SK-N-SH treated with all-trans-retinoic acid at 6 μM for 48 hours (cell line): ENCODE data around the gene ZNF398.

Experiments used
- ATAC-seq: fragments of 200-7000 bp; cut with Tn5 transposase; 3 replicates; pipeline ENCODE4 v1.9.1; 2020; ENCODE audit warnings: mild to moderate bottlenecking, moderate library complexity
- BACH2 ChIP-seq: fragments of 250-450 bp; sonication (Bioruptor Pico); IDR thresholded peaks from 2 replicates; pipeline ENCODE4 v1.9.0; 2021; ENCODE audit warnings: mild to moderate bottlenecking, borderline replicate concordance
- ESRRG ChIP-seq: fragments of 250-450 bp; sonication (Bioruptor Pico); IDR thresholded peaks from 2 replicates; pipeline ENCODE4 v1.6.1; 2021; ENCODE audit warnings: mild to moderate bottlenecking
- ISL1 ChIP-seq: fragments of 250-450 bp; sonication (Bioruptor Pico); IDR thresholded peaks from 2 replicates; pipeline ENCODE4 v2.1.2; 2022; ENCODE audit warnings: mild to moderate bottlenecking, moderate library complexity
- OSR1 ChIP-seq: fragments of 250-450 bp; sonication (Bioruptor Pico); IDR thresholded peaks from 2 replicates; pipeline ENCODE4 v1.8.0; 2022; ENCODE audit warnings: moderate library complexity, mild to moderate bottlenecking, inconsistent platforms
- PPARA ChIP-seq: fragments of 250-450 bp; sonication (Bioruptor Pico); IDR thresholded peaks from 2 replicates; pipeline ENCODE4 v1.5.0; 2020; ENCODE audit warnings: mild to moderate bottlenecking, borderline replicate concordance
- SNAI2 ChIP-seq: fragments of 250-450 bp; sonication (Bioruptor Pico); IDR thresholded peaks from 2 replicates; pipeline ENCODE4 v1.5.0; 2020; ENCODE audit warnings: mild to moderate bottlenecking, moderate library complexity
- TCF4 ChIP-seq: fragments of 250-450 bp; sonication (Bioruptor Pico); IDR thresholded peaks from 2 replicates; pipeline ENCODE4 v1.8.0; 2021; ENCODE audit warnings: mild to moderate bottlenecking, moderate library complexity, borderline replicate concordance
- TOX ChIP-seq: fragments of 250-450 bp; sonication (Bioruptor Pico); IDR thresholded peaks from 2 replicates; pipeline ENCODE4 v1.8.0; 2021; ENCODE audit warnings: mild to moderate bottlenecking, moderate library complexity, borderline replicate concordance
- ZC3H10 ChIP-seq: fragments of 250-450 bp; sonication (Bioruptor Pico); IDR thresholded peaks from 2 replicates; pipeline ENCODE4 v1.5.1; 2021; ENCODE audit warnings: mild to moderate bottlenecking, moderate library complexity
- ZFP3 ChIP-seq: fragments of 250-450 bp; sonication (Bioruptor Pico); IDR thresholded peaks from 2 replicates; pipeline ENCODE4 v1.5.0; 2020; ENCODE audit warnings: mild to moderate bottlenecking, moderate library complexity
- ZNF70 ChIP-seq: fragments of 450-650 bp; formaldehyde crosslinking; IDR thresholded peaks from 2 replicates; pipeline ENCODE4 v1.5.0; 2020; ENCODE audit warnings: mild to moderate bottlenecking, moderate library complexity
- ZNF8 ChIP-seq: fragments of 450-650 bp; formaldehyde crosslinking; IDR thresholded peaks from 2 replicates; pipeline ENCODE4 v1.5.0; 2020; ENCODE audit warnings: mild to moderate bottlenecking, moderate library complexity
- TF ChIP-seq, protein P1 (sequence below): fragments of 250-450 bp; sonication (Bioruptor Pico); IDR thresholded peaks from 2 replicates; pipeline ENCODE4 v1.8.0; 2020; ENCODE audit warnings: mild to moderate bottlenecking, moderate library complexity, borderline replicate concordance
- TF ChIP-seq, protein P2 (sequence below): fragments of 250-450 bp; sonication (Bioruptor Pico); IDR thresholded peaks from 2 replicates; pipeline ENCODE4 v1.5.0; 2020; ENCODE audit warnings: mild to moderate bottlenecking, moderate library complexity
- TF ChIP-seq, protein P3 (sequence below): fragments of 250-450 bp; sonication (Bioruptor Pico); IDR thresholded peaks from 2 replicates; pipeline ENCODE4 v1.5.1; 2020; ENCODE audit warnings: low read depth, mild to moderate bottlenecking, moderate library complexity
- TF ChIP-seq, protein P4 (sequence below): fragments of 250-450 bp; sonication (Bioruptor Pico); IDR thresholded peaks from 2 replicates; pipeline ENCODE4 v1.5.1; 2021; ENCODE audit warnings: mild to moderate bottlenecking, moderate library complexity

The ZNF398 gene

DNA sequence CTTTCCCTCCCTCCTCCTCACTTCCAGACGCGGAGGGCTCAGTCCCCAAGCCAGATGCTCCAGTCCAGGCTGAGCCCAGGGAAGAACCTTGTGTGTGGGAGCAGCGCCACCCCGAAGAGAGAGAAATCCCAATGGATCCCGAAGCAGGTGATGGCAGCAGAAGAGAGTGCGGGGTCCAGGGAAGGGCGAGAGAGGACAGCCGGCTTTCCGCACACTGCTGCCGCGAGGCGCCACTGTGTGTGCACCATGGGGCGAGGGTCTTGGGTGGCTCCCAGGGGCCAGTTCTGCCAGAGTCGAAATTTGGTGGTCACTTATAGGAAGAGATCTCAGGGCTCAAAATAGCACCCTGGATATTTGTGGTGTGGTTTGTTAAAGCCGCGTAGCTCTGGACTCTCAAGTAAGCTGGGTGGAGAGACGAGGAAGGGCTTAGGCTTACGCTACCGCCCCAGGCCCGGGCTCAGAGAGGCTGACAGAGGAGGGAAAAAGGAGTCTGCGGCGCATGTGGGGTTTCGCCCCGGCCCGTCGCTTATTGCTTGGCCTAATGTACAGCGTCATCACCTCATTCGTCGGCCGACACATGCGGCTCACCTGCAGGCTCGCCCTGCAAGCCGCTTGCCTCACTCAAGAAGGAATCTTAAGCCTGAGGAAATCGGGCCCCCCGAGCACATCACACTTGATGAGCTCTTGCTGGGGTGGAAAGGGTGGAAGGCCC is 60.2 kb downstream of the ZNF398 start:
- TF ChIP-seq ZFP3 (no peak), ZC3H10 (no peak), TCF4 (CRISPR knock-in tag) (no peak), PPARA (CRISPR knock-in tag) (no peak), OSR1 (CRISPR knock-in tag) (no peak), SNAI2 (no peak)
- TF ChIP-seq, protein P1, sequence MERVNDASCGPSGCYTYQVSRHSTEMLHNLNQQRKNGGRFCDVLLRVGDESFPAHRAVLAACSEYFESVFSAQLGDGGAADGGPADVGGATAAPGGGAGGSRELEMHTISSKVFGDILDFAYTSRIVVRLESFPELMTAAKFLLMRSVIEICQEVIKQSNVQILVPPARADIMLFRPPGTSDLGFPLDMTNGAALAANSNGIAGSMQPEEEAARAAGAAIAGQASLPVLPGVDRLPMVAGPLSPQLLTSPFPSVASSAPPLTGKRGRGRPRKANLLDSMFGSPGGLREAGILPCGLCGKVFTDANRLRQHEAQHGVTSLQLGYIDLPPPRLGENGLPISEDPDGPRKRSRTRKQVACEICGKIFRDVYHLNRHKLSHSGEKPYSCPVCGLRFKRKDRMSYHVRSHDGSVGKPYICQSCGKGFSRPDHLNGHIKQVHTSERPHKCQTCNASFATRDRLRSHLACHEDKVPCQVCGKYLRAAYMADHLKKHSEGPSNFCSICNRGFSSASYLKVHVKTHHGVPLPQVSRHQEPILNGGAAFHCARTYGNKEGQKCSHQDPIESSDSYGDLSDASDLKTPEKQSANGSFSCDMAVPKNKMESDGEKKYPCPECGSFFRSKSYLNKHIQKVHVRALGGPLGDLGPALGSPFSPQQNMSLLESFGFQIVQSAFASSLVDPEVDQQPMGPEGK (CRISPR knock-in tag), result no peak
- TF ChIP-seq, protein P2, sequence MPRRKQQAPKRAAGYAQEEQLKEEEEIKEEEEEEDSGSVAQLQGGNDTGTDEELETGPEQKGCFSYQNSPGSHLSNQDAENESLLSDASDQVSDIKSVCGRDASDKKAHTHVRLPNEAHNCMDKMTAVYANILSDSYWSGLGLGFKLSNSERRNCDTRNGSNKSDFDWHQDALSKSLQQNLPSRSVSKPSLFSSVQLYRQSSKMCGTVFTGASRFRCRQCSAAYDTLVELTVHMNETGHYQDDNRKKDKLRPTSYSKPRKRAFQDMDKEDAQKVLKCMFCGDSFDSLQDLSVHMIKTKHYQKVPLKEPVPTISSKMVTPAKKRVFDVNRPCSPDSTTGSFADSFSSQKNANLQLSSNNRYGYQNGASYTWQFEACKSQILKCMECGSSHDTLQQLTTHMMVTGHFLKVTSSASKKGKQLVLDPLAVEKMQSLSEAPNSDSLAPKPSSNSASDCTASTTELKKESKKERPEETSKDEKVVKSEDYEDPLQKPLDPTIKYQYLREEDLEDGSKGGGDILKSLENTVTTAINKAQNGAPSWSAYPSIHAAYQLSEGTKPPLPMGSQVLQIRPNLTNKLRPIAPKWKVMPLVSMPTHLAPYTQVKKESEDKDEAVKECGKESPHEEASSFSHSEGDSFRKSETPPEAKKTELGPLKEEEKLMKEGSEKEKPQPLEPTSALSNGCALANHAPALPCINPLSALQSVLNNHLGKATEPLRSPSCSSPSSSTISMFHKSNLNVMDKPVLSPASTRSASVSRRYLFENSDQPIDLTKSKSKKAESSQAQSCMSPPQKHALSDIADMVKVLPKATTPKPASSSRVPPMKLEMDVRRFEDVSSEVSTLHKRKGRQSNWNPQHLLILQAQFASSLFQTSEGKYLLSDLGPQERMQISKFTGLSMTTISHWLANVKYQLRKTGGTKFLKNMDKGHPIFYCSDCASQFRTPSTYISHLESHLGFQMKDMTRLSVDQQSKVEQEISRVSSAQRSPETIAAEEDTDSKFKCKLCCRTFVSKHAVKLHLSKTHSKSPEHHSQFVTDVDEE (CRISPR knock-in tag), result no peak
- TF ChIP-seq, protein P3, sequence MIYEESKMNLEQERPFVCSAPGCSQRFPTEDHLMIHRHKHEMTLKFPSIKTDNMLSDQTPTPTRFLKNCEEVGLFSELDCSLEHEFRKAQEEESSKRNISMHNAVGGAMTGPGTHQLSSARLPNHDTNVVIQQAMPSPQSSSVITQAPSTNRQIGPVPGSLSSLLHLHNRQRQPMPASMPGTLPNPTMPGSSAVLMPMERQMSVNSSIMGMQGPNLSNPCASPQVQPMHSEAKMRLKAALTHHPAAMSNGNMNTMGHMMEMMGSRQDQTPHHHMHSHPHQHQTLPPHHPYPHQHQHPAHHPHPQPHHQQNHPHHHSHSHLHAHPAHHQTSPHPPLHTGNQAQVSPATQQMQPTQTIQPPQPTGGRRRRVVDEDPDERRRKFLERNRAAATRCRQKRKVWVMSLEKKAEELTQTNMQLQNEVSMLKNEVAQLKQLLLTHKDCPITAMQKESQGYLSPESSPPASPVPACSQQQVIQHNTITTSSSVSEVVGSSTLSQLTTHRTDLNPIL (CRISPR knock-in tag), result no peak
- ATAC-seq, result no peak

GRCh38 chr7:149209518-149210269 is 62.4 kb downstream of the ZNF398 start:
- TF ChIP-seq TCF4 (CRISPR knock-in tag), result no peak
- peak; percentile 95 for ATAC-seq

DNA sequence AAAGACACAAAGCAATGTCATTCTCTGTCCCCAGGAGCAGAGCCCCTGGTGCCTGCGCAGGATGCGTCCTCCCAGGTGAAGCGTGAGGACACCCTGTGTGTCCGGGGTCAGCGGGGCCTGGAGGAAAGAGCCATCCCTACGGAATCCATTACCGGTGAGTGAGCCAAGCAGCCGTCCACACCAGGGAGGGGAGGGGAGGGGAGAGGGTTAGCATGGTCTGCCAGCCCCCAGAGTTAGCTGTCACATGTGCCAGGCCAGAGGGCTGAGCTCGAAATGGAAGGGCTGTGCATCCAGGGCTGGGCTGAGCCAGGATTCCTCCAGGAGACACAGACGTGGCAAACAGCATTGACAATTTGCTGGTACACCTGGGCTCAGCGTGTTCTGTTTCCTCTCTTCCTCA is 63.3 kb downstream of the ZNF398 start:
- ATAC-seq, result no peak
- TF ChIP-seq ZNF70 (CRISPR knock-in tag), result no peak
- TF ChIP-seq, protein P4, sequence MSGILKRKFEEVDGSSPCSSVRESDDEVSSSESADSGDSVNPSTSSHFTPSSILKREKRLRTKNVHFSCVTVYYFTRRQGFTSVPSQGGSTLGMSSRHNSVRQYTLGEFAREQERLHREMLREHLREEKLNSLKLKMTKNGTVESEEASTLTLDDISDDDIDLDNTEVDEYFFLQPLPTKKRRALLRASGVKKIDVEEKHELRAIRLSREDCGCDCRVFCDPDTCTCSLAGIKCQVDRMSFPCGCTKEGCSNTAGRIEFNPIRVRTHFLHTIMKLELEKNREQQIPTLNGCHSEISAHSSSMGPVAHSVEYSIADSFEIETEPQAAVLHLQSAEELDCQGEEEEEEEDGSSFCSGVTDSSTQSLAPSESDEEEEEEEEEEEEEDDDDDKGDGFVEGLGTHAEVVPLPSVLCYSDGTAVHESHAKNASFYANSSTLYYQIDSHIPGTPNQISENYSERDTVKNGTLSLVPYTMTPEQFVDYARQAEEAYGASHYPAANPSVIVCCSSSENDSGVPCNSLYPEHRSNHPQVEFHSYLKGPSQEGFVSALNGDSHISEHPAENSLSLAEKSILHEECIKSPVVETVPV, result no peak
- no peak for TF ChIP-seq TCF4 (CRISPR knock-in tag)
- no peak for TF ChIP-seq ESRRG (CRISPR knock-in tag)
- TF ChIP-seq, protein P3 (CRISPR knock-in tag), result no peak
- no peak for TF ChIP-seq ISL1 (CRISPR knock-in tag)
- no peak for TF ChIP-seq ZNF8 (CRISPR knock-in tag)
- TF ChIP-seq, protein P2 (CRISPR knock-in tag), result no peak
- no peak for TF ChIP-seq OSR1 (CRISPR knock-in tag)
- no peak for TF ChIP-seq TOX (CRISPR knock-in tag)
- TF ChIP-seq BACH2, result no peak
- TF ChIP-seq, all 23 proteins: peak for 0
